Measurements from ENCODE around the gene ANKRD60.

DNA sequence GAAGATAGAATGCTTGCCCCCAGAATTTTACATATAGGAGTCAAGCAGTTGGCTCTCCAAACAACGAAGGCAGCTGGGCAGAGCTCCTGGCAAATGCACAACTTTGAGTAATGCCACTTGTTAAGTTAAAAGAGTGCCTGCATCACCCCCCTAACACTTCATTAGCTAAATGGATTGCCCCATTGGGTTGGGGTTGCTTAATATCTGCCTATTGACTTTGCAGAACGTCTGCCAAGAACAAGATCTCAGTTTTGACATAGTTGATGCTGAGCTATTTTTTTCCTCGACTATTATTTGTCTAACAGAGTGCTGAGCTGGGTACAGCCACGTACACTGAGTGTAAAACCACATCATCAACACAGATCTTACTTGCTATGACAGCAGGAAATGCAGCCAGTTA, 12.1 kb downstream of the ANKRD60 start:
- TF ChIP-seq, protein P1, sequence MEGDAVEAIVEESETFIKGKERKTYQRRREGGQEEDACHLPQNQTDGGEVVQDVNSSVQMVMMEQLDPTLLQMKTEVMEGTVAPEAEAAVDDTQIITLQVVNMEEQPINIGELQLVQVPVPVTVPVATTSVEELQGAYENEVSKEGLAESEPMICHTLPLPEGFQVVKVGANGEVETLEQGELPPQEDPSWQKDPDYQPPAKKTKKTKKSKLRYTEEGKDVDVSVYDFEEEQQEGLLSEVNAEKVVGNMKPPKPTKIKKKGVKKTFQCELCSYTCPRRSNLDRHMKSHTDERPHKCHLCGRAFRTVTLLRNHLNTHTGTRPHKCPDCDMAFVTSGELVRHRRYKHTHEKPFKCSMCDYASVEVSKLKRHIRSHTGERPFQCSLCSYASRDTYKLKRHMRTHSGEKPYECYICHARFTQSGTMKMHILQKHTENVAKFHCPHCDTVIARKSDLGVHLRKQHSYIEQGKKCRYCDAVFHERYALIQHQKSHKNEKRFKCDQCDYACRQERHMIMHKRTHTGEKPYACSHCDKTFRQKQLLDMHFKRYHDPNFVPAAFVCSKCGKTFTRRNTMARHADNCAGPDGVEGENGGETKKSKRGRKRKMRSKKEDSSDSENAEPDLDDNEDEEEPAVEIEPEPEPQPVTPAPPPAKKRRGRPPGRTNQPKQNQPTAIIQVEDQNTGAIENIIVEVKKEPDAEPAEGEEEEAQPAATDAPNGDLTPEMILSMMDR (IDR thresholded peaks at IDR 0.05): no peak
- no peak for TF ChIP-seq POLR2AphosphoS5 (IDR thresholded peaks at IDR 0.05)
